ENCODE data around the gene C1orf159. TPM values are rescaled to one million over a fixed set of nuclear protein-coding genes. Genes with fewer than 3 reads are reported as not detected.
"Not testable (repeated sequence)": the region's sequence is repeated elsewhere in the genome, so short reads cannot be mapped to it uniquely, and the experiment has no call there.

The C1orf159 gene
- total and polyA plus RNA-seq, 2 of the 8 experiments (the other 6 are each of a cell fraction or from before 2014, with no cell fraction given): 10.0 to 10.9 TPM

GRCh38 chr1:1152431-1152830 is 36.5 kb upstream of the C1orf159 start:
- not testable (repeated sequence) for H3K56ac ChIP-seq (replicated peaks; ENCODE audit: insufficient read length, low read depth, low read length)
- POLR2A ChIA-PET (ENCODE audit: partially characterized antibody): interaction anchor here (0.7 to 1.1 kb wide), 2 partner anchors 13 to 19 kb away, joined by 3 read pairs; no protein-coding TSS in a partner anchor

More at GRCh38 chr1:1152431-1152830, 36.5 kb upstream of the C1orf159 start:
- not testable (repeated sequence) for H3K4me1 ChIP-seq (replicated peaks in 1 of 4; ENCODE audit: control insufficient read depth in 3 of 4, insufficient read depth in 4 of 4, low read length in 3 of 4); H3K4me2 ChIP-seq (ENCODE audit: insufficient read depth in 1 of 2, low read depth in 2 of 2, low read length in 2 of 2); H3K14ac ChIP-seq (ENCODE audit: insufficient read length); H4K91ac ChIP-seq (replicated peaks; ENCODE audit: insufficient read length, low read length); FAIRE-seq; H3K79me2 ChIP-seq (ENCODE audit: control insufficient read depth in 1 of 2, insufficient read depth in 2 of 2, low read length in 2 of 2); H2AFZ ChIP-seq (ENCODE audit: low read length); H3K23me2 ChIP-seq (ENCODE audit: low read depth, low read length); H3K23ac ChIP-seq (ENCODE audit: insufficient read length); H3K79me1 ChIP-seq (ENCODE audit: low read depth, low read length); H3K9ac ChIP-seq (replicated peaks in 1 of 4; ENCODE audit: extremely low read depth in 1 of 4, low read depth in 3 of 4, low read length in 3 of 4); H2BK20ac ChIP-seq (ENCODE audit: low read length); H3K27me3 ChIP-seq (replicated peaks in 1 of 4; ENCODE audit: control insufficient read depth in 3 of 4, extremely low read depth in 1 of 4, insufficient read depth in 3 of 4, low read length in 3 of 4); DNase-seq (ENCODE audit: low read depth in 1 of 2, low spot score in 2 of 2); H3K18ac ChIP-seq (ENCODE audit: extremely low read depth, low read length); H2AK5ac ChIP-seq (ENCODE audit: low read depth, low read length); H3K36me3 ChIP-seq (ENCODE audit: control insufficient read depth in 2 of 4, insufficient read depth in 4 of 4, low read length in 3 of 4); H3K27ac ChIP-seq (ENCODE audit: low read depth, low read length); H2BK120ac ChIP-seq (replicated peaks; ENCODE audit: low read depth, low read length); H4K8ac ChIP-seq (ENCODE audit: extremely low read depth, insufficient read depth, low read length); H2BK5ac ChIP-seq (ENCODE audit: low read depth, low read length); H4K20me1 ChIP-seq (replicated peaks in 1 of 2; ENCODE audit: control insufficient read depth in 1 of 2, insufficient read depth in 2 of 2, low read length in 2 of 2); H3K4ac ChIP-seq (replicated peaks; ENCODE audit: insufficient read length, low read depth, low read length); H2BK15ac ChIP-seq (ENCODE audit: low read length); H2BK12ac ChIP-seq (ENCODE audit: low read depth, low read length); H4K5ac ChIP-seq (ENCODE audit: insufficient read length, low read depth, low read length); H3K4me3 ChIP-seq (ENCODE audit: extremely low read depth in 1 of 4, insufficient read depth in 2 of 4, low read depth in 3 of 4, low read length in 4 of 4)
- peaks cover 10% of the 10 kb centered on the region in 2 experiments; a peak in 3 of 4 replicates for H3K9me3 ChIP-seq (ENCODE audit: insufficient read depth in 2 of 2, low read depth in 1 of 2, low read length in 1 of 2)
- CTCF ChIA-PET (ENCODE audit: partially characterized antibody): interaction anchor here (0.9 to 2.2 kb wide), 4 partner anchors 15 to 54 kb away, joined by 3 to 8 read pairs (median 5); partner anchors contain the start of genes TNFRSF18 and TTLL10
- 90% methylated on average over 13 of the region's 13 CpGs; no CpG with 5 or more reads in 1 of the 2 experiments for WGBS, 2 experiments (ENCODE audit: extremely low coverage in 1 of 2, insufficient coverage in 1 of 2, insufficient read length in 1 of 2, insufficient replicate concordance in 2 of 2, low coverage in 1 of 2, low lambda C conversion rate in 2 of 2, missing lambda C conversion rate in 1 of 2)

Data from H1 (cell line).